Right forelimb (tissue), 1 donor: Measurements from ENCODE around the gene PSTK.
A peak's percentile ranks its signal among the peaks of the same experiment; 100 is the strongest.

Source experiments
- DNase-seq: peaks from one replicate; pipeline ENCODE4 v3.0.0-alpha.2; 2018

PSTK gene

GRCh38 chr10:122993797-122994336 is 13.7 kb downstream of the PSTK start:
- DNase-seq, result no peak

DNA sequence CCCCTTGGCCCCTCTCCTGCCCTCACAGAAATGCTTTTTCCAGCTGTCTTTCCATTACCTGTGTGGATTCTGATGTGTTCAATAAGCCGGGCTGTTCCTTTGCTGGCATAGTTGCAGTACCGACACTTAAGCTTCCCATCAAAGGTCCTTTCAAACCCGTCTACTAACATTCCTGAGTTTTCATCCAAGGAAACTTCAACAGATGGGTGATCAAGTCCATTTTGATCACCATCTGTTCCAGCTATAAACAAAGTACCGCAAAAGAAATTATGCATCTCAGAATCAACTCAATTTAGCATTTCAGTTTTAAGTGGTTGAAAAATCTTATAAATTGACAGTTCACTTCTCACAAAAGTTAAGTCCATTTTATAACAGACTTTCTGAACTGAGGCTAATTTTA is 15.7 kb downstream of the PSTK start:
- DNase-seq, result no peak

GRCh38 chr10:122997864-122998263 is 17.7 kb downstream of the PSTK start:
- no peak for DNase-seq

GRCh38 chr10:122998360-122998917 is 18.2 kb downstream of the PSTK start:
- DNase-seq, result no peak

DNA sequence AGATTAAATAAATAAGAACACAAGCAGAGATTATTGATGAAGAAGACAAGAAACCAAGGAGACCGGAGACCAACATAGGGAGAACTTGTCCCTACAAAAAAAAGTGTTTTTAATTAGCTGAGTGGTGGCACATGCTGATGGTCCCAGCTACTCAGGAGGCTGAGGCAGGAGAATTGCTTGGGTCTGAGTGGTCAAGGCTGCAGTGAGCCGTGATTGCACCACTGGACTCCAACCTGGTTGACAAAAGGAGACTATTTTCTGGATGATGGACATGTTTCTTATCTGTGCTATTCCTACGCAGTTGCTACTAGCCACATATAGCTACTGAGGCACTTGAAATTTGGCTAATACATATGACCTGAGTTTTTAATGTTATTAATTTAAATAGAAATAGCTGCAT is 18.7 kb downstream of the PSTK start:
- no peak for DNase-seq

- DNase-seq, result no peak
These were observed 19.1 kb downstream of the PSTK start for GRCh38 chr10:122999347-122999746.

GRCh38 chr10:123000155-123000554 is 20.0 kb downstream of the PSTK start:
- DNase-seq, result no peak

GRCh38 chr10:123001370-123001769 is 21.2 kb downstream of the PSTK start:
- no peak for DNase-seq

DNA sequence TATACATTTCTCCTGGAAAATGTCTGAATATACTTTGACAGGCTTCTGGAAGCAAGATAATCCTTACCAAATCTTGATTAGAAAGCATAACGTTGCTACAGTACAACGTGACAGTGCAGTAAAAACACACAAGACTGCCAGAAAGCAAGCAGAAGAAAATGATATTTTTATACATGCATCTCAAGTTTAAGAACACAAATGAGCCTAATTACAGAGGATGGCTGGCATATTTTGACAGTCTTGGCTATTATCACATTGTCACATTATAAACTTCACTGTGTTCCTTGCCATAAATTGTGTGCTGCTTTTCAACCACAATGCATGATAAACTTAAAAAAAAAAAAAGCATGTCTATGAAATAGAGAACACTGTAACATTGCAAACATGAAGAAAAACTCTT is 24.1 kb downstream of the PSTK start:
- no peak for DNase-seq

- peak; percentile 47 for DNase-seq
These were observed 27.6 kb downstream of the PSTK start for GRCh38 chr10:123007558-123008354.

DNA sequence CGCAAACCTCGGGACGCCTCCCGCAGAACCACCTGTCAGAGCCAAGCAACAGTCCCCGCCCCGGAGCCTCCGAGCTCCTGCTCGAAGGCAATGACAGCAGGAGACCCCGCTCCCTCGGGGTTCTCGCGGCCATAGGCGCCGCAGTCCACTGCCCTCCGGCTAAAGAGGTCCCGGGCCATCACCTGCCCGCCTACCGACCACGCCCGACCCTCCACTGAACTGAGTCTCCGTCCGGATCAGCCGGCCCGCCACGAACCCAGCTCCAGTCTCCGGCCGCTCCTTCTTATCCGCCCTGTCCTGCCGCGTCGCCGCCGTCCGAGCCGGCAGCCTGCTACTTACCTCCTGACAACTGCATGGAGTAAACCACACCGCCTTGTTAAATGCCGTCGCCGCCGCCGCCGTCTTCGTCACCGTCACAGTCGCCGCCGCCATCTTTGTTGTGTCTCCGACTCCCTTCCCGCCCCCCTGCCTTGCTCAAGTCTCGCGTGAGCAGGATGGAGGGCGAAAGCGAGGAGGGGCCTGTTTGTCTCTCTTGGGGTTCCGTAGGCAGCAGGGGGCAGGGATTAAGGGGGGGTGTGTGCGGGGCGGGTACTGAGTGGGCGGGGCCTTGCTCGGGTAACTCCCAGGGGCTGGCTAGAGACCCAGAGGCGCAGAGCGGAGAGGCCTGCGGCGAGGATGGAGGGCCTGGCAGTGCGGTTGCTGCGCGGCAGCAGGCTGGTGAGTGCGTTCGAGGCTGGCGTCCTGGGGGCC is 28.3 kb downstream of the PSTK start, which contains the start of the genes ACADSB and IKZF5:
Gene ACADSB (plus strand): TSS at position 652 of the 750 bp plus-strand sequence. CDS start 24 bp downstream, at position 676.
Gene IKZF5 (minus strand): TSS at position 441 of the 750 bp plus-strand sequence. CDS start 10,170 bp downstream, outside the sequence.
- DNase-seq, result peak; percentile 97

DNA sequence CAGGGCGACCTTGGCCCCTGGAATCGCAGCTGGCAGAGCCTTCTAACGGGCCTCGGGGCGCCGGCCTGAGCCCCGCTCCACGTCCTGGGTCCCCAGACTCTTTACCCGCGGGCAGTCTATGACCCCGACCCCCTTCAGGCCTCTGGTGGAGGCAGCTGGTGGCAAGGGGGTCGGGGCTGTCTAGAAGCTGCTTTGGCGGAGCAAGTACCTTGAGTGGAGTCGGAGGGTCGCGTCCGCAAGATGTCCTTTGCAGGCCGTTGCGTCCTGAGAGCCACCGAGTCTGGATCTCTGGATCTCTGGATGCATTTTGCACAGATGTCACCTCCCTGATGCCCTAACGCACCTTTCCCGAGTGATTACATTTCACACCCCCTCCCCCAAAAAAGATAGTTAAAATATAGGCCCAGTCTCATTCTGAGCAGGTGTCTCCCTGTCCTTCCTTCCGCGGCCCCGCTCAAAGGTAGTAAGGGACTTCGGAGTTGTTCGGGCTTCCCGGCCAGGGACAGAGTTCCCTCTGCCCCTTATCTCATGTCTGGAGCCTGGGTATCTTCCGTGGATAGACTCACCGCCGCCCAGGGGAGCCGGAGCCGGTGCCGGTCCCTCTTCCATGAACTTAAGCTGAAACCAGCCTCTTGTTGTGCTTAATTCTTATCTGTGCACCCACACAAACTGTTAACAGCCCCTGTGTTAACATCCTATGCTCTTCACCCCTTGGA is 29.1 kb downstream of the PSTK start:
- DNase-seq, result peak; percentile 48

DNA sequence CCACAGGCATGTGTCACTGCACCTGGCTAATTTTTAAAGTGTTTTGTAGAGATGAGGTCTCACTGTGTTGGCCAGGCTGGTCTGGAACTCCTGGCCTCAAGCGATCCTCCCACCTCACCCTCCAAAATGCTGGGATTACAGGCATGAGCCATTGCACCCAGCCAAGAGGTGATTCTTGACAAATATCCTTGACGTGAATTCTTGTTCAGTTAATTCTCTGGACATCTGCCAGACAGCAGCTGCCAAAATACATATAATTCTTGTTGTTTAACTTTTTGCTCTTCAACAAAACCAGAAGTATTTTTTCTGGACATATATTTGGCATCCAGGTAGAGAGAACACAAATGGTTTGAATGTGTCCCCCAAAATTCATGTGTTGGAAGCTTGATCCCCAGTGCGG is 31.8 kb downstream of the PSTK start:
- no peak for DNase-seq

GRCh38 chr10:123013456-123014419 is 33.5 kb downstream of the PSTK start:
- DNase-seq, result no peak

DNA sequence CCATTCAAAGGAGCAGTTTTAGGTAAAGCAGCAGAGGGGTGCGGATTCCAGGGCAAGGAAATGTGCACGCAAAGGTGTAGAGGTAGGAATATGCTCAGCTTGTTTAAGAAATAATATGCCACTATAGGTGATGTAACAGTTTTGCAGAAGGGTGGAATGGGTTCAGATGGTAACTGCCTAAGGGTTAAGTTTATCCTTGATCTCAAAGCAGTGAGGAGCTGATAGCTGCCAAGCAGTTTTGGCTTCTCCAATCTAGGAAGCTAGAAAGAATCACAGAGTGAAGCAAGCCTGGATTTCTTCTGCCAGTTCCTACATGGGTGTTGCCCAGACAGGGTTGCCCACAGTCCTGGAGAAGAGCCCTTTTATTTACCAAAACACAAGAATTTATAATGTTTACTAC is 34.6 kb downstream of the PSTK start:
- no peak for DNase-seq

DNA sequence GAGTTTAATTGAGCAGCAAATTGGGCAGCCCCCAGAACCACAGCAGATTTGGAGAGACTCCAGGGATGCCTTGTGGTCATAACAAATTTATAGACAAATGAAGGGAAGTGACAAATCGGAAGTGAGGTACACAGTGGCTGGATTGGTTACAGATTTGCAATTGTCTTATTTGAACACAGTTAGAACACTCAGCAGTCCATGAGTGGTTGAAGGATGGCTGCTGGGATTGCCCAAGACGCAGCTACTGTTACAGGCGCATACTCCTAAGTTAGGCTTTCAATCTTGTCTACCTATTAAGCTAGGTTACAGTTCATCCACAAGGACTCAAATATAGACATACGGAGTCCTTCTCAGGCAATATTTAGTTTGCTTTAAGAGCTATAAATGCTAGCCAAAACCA is 36.0 kb downstream of the PSTK start:
- DNase-seq, result no peak

DNA sequence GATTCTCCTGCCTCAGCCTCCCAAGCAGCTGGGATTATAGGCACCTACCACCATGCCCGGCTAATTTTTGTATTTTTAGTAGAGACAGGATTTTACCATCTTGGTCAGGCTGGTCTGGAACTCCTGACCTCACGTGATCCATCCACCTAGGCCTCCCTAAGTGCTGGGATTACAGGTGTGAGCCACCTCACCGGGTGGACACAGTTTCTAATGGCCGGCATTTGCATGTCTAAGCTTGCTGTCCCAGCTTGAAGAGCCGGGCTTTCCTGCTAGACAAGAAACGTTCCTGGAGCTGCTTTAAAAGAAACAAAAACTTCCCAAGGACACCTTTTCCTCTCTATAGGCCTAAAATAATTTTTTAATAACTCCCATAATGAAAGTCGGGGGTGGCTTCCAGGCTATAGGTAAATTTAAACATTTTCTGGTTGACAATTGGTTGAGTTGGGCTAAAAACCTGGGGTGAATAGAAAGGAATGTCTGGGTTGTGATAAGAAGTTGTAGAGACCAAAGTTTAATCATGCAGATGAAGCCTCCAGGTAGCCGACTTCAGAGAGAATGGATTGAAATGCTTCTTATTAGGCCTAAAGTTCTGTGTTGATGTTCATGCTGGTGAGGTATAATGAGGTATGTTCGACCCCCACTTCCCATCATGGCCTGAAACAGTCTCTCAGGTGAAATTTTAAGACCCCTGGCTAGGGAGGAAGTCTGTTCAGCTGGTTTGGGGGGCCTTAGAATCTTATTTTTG is 37.4 kb downstream of the PSTK start:
- DNase-seq, result no peak

DNA sequence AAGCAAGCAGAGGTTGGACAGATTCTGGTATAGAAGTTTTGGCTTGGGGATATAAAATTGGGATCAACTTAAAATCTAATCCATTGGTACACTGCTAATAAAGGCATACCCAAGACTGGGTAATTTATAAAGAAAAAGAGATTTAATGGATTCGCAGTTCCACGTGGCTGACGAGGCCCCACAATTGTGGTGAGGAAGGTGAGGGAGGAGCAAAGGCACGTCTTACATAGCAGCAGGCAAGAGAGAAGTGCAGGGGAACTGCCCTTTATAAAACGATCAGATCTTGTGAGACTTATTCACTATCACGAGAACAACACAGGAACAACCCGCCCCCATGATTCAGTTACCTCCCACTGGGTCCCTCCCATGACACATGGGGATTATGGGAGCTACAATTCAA is 38.3 kb downstream of the PSTK start:
- DNase-seq, result no peak

DNA sequence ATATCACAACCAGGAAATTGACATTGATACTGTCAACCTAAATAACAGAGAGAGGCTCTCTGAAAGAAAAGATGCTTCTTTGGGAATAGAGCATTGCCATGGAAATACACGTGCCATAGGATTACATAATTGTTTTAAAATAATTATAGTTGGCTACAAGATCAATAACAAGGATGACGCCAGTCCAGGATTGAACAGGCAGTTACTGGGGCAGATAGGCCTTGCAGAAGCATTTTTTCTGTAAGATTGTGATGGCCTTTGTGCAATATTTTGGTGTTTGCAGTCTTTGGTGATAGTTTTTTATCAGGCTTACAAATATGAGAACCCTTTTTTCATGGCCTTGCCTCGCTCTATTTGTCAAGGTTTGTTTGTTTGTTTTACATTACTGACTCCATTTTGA is 39.1 kb downstream of the PSTK start:
- no peak for DNase-seq

- DNase-seq, result no peak
These were observed 39.9 kb downstream of the PSTK start for GRCh38 chr10:123019941-123020703.
